GM18511 (cell line): ENCODE results near the gene ADGRG1.

Experiments used
- ATAC-seq: cut with Tn5 transposase; IDR thresholded peaks from one replicate; pipeline ENCODE4 v1.9.1; 2021; ENCODE audit warnings: mild to moderate bottlenecking, moderate library complexity; ENCODE audit not compliant: unreplicated experiment

Gene ADGRG1

DNA sequence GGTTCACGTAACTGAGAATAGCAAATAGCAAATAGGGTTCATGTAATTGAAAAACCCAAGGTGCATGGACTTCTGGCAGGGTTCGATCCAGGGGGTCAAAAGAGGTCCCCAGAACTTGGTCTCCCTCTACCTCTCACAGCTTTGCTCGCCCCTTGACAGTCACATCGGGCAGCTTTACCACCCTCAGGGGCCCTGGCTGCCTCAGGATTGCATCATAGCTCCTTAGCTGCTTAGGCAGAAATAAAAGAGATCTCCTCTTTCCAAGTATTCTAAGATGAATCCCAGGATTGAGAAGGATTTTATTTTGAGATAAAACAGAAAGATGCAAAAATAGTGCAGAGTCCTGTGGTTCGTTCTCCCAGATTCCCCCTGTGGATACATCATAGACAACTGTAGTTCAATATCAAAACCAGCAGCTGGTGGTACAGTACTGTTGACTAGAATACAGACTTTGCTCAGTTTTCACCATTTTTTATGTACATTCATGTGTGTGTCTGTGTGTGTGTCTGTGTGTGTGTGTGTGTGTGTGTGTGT, 52.5 kb downstream of the ADGRG1 start:
- ATAC-seq, result no peak

- ATAC-seq, result no peak
These were observed 53.7 kb downstream of the ADGRG1 start for GRCh38 chr16:57681950-57682728.

- ATAC-seq, result no peak
These were observed 54.6 kb downstream of the ADGRG1 start for GRCh38 chr16:57682809-57683635.

DNA sequence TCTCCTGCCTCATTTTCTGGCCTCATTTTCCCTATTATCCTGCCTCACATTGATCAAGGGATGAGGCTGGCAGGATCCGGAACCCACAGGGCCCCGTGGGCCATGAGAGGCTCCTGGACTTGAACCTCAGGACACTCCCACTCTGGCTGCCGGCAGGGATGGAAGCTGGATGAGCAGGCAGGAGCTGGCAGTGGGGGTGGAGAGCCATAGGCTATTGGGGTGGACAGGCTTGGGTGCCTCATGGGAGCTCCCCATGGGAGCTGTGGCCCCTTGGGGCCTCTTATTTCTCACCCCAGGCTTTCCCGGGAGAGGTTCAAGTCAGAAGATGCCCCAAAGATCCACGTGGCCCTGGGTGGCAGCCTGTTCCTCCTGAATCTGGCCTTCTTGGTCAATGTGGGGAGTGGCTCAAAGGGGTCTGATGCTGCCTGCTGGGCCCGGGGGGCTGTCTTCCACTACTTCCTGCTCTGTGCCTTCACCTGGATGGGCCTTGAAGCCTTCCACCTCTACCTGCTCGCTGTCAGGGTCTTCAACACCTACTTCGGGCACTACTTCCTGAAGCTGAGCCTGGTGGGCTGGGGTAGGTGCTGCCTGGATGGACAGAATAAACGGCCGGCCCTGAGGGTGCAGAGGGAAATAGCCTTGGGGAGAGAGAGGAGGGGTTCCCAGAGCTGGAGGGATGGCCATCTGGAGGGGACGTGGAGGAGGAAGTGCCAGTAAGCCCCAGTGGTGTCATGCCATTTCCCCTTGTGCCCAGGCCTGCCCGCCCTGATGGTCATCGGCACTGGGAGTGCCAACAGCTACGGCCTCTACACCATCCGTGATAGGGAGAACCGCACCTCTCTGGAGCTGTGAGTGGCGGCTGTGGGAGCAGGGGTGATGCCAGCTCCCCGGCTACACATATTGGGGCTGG, 55.5 kb downstream of the ADGRG1 start:
- ATAC-seq, result no peak

- no peak for ATAC-seq
These were observed 56.4 kb downstream of the ADGRG1 start for GRCh38 chr16:57684626-57685358.

GRCh38 chr16:57685633-57686032, 57.2 kb downstream of the ADGRG1 start:
- no peak for ATAC-seq

GRCh38 chr16:57686577-57686976, 58.1 kb downstream of the ADGRG1 start:
- ATAC-seq, result no peak

- ATAC-seq, result no peak
These were observed 59.0 kb downstream of the ADGRG1 start for GRCh38 chr16:57687363-57687929.

GRCh38 chr16:57688487-57688986, 60.1 kb downstream of the ADGRG1 start:
- no peak for ATAC-seq

DNA sequence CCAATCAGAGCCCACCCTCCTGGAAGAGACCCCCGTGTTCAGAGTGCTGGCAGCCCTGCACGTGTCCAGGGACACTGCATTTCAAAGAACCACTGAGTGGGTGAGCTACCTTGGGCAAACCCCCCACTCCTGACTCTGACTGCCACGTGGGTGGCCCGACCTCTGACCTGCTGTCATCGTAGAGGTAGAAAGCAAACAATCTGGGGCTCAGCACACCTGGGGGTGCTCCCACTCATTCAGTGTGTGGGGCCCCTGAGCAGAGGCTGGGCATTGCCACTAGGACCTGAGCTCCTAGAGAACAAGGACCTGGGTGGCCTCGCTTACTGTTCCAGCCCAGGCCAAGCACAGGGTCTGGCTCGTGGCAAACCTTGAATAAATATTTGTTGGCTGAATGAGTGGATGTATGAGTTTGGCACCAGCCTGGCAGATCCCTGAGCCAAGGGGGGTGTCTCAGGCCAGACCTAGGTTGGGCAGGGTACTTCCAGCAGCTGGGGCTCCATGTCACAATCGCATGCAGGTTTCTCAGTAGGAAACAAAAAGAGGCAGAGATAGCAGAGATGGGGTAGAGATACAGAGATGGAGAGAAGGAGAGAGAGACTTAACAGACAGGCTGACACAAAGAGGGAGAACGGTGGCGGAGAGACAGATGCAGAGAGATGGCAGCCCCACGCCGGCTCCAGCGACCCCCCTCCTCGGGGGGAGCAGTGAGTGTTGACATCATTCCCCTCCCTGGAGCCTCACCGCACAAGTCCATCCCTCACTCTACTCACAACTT, 60.7 kb downstream of the ADGRG1 start:
- ATAC-seq, result peak; percentile 23

GRCh38 chr16:57689762-57690558, 61.5 kb downstream of the ADGRG1 start:
- peak; percentile 81 for ATAC-seq

- no peak for ATAC-seq
These were observed 62.5 kb downstream of the ADGRG1 start for GRCh38 chr16:57690782-57691471.

DNA sequence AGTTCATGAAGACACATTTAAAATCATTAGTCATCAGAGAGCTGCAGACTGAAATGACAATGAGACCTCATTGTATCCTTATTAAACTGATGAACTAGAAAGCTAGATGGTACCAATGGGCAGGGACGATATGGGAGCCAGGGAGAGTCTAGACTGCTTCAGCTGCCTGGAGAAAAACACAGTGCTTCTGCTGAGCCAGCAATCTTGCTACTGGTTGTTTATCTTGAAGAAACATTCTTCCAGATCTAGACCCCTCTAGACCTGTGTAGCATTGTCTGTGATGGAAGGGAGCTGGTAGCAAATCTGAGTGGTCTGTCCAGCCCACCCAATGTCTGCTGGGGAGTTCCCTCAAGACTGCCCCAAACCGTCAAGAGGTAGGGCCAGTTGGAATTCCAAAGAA, 64.2 kb downstream of the ADGRG1 start:
- no peak for ATAC-seq

DNA sequence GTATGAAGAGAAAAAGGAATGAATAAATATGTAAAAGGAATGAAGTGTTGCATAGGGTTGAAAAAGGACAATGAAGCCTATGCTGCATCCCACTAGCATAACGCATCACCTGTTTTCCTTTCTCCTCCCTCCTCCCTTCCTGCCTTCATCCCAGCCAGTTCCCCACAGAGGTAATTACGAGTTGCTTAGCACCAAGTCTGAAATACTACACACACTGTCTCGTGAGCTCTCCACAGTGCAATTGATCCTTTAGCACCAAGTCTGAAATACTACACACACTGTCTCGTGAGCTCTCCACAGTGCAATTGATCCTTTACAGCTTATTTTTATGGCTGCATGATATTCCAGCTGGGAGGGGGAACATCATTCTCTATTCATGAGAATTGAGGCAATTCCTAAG, 65.1 kb downstream of the ADGRG1 start:
- ATAC-seq, result no peak

DNA sequence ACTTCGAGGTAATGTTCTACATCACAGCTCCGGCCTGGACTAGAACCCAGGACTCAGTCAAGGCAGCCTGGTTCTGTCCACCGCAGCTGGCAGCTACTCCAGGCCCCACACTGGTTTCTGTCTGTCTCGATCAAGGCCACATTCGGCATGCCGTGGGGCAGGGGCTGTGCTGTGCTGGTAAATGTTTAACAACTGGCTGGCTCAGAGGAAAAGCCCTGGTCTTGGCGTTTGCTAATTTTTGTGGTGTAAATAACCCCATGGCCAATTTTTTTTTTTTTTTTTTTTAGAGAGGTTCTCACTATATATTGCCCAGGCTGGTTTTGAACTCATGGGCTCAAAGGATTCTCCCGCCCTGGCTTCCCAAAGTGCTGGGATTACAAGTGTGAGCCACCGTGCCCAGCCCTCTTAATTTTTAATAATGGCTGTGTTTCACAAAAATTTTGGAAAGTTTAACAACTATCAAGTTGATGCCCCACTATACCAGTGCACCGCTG, 65.8 kb downstream of the ADGRG1 start:
- no peak for ATAC-seq

DNA sequence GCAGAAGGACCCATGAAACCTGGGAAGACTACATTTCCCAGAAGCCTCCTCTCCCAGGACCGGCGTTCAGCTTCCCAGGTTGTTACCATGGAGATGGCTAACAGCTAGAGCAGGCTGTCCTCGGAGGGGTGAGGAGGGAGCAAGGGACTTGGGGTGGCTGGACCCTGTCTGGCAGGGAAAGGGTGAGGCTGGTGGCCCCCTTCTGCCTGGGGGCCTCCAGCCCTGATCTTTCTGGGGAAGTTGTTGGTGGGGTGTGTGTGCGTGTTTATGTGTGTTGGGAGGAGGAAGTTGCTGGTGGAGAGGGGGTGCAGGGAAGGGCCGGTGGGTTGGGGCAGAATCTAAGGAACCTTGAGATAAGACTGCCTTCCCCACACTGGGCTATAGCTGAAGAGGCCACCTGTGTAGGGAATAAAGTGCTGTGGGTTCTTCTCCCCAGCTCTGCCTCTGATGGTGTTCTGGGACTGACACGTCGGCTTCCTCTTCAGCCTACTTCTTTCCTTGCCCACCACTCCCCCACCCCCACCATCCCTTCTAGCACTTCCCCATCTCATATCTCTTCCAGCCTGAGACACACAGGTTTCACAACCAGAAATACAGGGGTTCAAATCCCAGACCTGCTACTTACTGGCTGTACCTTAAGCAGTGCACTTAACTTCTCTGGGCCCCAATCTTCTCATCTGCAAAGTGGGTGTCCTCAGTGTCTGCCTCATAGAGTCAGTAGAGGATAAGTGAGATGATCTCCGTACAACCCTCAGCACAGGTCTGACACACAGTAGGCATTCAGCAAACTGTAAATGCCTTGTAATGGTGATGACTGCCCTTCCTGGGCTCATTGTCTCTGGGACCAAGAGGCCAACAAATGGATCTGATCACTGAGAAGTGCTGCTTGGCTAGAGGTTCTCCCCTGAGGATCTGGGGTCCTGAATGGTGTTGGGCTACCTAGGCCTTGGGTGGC, 66.6 kb downstream of the ADGRG1 start, which contains the start of gene DRC7:
TSS of gene DRC7 (plus strand) at position 82 of the 955 bp plus-strand sequence. CDS start 3,144 bp downstream, outside the sequence.
- no peak for ATAC-seq
